8988T (cell line): ENCODE measurements around the gene TLDC2.

Experiments used
- DNase-seq: peaks from one replicate; pipeline ENCODE4 v3.0.0; 2011

Gene TLDC2

DNA sequence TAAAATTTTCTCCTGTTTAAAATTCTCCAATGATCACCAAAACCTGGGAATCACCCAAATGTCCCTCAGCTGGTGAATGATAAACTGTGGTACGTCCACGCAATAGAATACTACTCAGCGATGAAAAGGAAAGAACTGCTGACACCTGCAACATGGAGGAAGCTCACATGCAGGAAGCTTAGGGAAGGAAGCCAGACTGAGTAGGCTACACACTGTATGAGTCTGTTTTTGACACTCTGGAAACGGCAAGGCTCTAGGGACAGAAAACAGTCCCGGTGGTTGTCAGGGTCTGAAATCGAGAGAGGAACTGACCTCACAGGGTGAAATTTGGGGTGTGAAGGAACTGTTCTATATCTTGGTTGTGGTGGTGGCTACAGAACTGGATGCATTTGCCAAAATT, 25.2 kb upstream of the TLDC2 start:
- no peak for DNase-seq

DNA sequence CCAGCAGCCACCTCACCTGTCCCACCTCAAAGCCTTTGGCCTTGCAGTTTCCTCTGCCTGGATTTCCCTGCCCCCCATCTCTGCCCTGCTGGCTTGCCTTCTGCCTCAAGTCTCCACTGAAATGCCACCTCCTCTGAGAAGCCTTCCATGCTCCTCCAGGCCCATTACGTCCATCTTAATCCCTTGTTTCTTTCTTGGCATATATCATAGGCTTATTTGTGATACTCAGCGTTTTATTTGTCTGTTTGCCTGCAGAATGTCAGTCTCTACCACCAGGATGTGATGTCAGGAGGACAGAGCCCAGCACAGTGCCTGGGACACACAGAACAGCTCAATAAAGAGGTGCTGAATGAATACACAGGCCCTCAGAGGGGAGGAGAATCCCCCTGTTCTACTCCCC, 24.4 kb upstream of the TLDC2 start:
- no peak for DNase-seq

DNA sequence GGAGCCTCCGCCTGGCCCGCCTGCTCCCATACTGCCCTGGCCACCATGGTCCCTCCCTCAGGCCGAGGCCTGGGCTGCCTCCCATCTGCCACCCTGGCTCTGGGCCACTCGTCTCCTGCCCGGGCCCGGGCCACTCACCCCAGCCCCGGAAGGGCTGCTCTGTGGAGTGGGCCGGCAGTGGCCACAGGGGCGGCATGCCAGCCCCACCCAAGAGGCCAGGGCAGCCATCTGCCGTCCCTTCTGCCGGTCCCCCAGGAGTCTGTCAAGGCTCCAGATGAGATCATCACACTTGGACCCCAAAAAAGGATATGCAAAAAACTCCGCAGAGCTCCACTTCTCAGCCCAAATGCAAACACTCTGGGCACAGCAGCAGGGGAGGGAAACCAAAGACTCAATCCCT, 23.8 kb upstream of the TLDC2 start:
- no peak for DNase-seq

DNA sequence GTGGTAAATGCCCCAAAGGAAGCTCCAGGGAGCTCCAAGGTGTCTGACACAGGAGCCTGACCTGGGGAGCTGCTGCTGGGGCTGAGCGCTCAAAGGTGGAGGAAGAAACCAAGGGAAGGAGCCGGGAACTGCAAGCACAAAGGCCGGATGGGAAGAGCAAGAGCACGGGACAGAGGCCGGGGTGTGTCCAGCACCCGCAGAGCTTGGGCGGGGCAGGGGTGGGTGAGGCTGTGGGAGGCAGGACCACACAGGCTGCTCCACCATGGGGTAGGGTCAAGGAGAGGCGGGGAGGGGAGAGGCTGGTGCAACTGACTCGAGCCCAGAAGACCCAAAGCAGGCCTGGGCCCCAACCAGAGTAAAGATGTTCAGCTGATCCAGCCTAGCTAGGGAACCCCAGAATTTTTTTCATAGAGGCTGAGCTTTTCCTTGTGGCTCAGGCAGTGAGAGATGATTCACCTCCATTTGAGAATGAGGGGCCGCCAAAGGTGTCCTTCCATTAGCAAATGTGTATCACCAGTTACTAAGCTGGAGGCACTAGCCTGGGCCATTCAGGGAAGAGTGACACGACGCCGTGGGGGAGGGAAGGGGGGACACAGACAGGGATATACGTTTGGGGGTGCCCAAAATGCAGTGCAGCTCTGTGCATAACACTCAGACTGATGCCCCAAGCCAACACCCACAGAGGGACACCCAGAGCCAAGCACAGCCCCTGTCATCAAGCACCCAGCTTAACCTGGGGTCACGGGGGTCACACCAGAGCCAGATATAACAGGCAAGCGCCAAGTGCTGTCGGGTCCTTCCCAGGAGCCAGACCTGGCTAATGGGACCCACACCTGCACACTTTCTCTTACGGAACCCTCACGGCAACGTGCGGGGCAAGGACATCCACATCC, 21.3 kb upstream of the TLDC2 start:
- no peak for DNase-seq

DNA sequence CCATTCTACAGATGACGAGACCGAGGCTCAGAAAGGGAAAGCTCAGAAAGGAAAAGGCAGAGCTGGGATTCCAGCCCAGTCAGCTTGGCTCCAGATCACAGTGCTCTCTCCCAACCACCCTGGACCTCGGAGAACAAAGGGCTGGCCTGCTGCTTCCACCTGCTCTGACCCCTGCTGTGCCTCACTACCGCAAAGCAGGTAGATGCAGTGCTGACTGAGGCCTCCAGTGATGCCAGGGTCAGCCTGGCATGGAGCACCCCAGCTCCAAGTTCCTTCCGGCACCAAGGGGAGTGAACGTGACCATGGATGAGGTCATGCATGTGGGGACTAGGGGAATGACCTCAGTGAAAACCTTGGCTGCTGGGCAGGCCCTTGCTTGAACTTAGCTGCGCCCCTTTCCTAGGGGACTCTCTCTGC, 20.7 kb upstream of the TLDC2 start:
- no peak for DNase-seq

DNA sequence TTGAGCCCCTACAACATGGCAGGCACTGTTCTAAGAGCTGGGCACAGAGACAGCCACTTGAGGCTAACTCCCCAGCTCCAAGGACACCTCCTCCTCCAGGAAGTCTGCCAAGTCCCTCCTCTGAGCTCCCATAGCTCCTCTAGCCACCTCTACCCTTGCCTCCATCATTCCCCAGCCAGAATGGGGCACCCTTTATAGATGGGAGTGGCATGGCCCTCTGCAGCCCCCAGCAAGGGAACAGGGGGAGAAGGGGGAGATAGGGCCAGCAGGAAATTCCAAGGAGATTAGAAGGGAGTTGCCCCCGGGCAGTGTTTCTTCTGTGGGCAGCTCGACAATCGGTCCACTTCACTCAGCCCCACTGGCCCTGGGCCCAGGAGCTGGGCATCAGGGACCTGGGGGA, 19.7 kb upstream of the TLDC2 start:
- no peak for DNase-seq

DNA sequence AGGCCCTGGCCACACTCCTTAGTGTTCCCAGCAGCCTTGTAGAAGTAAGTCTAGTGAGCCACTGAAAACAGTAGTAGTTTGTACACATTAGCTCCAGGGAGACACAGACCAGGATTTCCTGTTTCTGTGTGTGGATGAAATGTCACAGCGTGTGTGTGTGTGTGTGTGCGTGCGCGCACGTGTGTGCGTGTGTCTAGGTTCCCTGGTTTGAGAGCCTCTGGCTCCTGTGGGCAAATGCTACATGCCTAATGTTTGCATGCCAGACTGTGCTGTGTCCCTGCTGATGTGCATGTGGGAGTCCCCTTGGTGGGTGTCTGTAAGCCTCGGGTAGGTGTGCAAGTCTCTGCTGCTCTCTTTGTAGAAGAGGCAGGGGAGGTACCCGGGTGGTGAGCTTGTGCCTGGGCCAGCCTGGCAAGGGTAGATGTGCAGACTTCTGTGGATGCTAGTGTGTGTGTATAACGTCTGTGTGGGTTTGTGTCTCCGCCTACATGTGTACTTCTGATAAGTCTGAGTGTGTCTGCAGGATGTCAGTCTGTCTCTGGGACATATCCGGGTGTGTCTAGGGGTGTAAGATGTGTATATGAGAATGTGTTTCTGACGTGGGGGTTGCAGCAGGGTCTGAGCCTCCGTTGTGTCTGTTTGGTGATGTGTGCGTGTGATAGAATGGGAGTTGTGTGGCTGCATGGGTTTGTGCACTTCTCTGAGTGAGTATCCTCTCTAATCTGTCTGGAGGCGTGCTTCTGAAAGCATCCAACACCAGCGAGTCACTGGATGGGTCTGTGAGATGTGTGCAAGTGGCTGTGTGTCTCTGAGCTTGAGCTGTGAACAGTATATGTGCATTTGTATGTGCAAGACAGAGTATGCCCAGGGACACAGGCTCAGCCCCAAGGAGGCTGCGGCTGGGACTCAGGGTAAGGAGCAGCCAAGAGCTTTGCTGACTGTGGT, 19.0 kb upstream of the TLDC2 start:
- DNase-seq = no peak

DNA sequence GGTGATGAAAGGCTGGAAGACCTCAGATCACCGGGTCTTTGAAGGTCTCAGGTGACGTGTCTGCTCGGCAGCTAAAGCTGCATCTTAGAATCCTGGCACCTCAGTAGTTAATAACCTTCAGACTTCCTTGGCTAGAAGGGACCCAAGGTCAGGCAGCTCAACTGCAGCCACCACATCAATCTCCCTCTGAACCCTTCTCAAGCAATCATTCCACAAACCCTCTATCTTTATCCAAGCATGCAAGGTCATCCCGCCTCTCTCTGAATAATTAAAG, 16.7 kb upstream of the TLDC2 start:
- no peak for DNase-seq

DNA sequence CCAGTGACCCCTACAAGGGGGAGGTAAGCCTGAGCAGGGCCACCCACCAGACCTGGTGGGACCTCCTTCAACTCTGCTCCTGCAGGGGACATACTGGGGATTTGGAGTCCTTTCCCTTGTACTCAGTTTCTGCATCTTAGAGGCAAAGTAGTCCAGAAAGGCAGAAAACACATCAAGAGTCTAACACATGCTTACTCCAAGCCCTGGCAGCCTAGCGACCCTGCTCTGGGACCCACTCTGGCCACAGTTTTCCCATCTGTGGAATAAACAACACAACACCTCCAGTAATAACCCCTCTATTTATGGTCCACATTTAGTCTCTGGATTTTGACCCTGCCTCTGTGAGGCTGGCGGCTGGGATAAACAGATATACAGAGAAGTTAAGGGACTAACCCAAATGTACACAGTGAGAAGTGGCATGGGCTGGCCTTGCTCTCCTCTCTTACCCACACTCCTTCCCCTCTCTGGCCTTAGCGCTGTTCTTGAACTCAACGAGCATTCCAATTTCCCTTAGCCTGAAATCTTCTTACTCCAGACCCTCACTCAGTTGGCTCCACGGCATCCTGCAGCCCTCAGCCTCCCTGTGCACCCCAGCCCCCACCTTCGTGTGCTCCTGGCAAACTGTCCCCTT, 16.1 kb upstream of the TLDC2 start:
- no peak for DNase-seq

DNA sequence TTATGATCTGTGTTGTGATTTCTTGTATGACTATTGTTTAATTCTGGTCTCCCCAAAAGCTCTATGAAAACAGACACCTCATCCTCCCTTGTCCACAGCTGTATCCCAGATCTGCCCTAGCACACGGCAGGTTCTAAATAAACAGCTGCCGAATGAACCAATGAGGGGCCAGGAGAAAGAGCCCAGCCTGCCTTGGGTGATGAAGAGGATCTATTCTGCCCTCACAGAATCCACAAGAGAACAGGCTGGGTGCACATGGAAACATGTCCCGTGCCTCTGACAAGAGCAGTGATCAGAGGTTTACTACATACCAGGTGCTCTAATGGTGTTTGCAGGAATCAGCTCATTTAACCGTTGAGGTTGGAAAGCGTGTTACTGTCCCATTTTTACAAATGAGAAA, 15.6 kb upstream of the TLDC2 start:
- no peak for DNase-seq

DNA sequence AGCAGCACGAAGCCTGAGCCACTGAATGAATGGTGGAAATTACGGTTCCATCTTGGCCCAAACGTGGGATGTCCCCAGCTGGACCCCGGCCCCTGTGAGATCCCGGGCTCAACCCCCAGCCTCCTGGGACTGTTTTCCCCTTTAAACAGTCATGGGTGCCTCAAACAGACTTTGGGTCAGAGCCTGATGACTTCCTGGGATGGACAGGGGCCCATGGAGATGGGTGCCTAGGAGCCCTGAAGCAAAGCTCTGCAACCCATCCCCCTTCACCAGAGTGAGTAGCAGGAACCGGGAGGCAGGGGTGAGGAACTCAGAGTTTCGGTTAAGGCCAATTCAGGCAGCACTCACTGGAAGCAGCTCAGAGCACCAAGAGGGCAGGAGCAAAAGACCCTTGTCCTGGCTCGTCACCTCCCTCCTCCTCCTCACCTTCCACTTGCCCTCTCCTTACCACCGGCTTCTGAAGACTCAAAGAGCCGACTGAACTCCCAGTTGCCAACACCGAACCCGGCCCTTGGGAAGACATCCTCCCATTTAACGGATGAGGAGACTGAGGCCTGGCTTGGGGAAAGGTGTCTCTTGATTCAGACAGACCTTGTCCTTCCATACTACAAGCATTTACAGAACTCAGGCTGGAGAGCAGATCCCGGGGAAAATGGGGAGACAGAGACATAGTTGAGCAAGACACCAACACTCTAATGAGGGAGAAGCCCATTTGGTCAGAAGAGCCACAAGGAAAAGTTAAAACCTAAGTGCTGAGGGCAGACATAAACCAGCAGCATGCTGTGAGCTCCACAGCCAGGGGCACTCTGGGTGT, 14.9 kb upstream of the TLDC2 start:
- no peak for DNase-seq

DNA sequence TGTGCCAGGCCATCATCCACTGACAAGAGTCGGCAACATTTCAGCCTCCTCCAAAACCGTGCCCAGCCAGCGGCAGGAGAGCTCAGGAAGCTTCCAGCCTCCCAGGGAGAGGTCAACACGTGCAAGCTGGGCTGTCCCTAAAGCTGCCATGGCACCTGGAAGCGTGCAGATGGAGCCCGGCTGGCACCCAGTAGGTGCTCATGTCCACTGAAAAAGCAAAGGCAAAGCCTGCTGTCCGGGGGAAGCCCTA, 14.4 kb upstream of the TLDC2 start:
- DNase-seq = no peak

DNA sequence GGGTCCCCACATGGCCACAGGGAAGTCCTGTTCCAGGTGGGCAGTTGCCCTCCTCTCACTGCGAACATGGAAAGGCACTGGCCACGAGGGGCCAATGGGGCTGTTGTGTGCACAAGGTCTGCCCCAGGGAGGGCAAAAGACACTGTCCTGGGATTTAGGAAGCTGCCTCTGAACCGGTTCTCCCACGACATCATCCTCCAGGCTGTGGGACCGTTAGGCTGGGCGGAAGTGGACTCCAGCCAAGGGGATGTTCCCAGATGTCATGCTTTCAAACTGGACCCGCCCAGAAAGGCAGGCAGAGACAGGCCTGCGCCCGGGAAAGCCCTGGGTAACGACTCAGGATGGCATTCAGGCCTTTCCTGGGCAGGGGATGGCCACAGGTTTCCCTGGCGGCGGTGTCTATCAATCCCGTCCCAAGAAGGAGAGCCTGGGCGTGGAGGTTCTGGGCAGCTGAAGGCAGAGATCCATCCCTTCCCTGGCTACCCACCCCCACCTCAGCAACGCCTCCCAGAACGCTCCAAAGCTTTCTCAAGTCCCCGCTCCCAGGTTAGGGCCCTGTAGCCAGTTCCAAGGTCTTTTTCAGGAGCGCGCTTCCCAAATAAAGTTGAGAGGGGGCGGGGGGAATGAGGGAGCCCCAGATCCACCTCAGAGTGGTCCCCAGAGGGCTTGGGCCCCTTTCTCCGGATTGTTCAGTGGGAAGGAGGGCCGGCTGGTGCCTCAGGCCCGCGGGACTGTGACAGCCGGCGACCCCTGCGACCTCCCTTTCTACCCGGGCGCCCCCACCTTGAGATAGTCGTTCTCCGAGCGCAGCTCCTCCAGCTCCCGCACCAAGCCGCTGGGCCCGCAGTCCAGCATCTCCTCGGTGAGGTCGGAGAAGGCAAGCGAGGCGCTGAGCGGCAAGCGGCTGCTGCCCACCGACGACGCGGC, 13.8 kb upstream of the TLDC2 start:
- peak; percentile 92 for DNase-seq

DNA sequence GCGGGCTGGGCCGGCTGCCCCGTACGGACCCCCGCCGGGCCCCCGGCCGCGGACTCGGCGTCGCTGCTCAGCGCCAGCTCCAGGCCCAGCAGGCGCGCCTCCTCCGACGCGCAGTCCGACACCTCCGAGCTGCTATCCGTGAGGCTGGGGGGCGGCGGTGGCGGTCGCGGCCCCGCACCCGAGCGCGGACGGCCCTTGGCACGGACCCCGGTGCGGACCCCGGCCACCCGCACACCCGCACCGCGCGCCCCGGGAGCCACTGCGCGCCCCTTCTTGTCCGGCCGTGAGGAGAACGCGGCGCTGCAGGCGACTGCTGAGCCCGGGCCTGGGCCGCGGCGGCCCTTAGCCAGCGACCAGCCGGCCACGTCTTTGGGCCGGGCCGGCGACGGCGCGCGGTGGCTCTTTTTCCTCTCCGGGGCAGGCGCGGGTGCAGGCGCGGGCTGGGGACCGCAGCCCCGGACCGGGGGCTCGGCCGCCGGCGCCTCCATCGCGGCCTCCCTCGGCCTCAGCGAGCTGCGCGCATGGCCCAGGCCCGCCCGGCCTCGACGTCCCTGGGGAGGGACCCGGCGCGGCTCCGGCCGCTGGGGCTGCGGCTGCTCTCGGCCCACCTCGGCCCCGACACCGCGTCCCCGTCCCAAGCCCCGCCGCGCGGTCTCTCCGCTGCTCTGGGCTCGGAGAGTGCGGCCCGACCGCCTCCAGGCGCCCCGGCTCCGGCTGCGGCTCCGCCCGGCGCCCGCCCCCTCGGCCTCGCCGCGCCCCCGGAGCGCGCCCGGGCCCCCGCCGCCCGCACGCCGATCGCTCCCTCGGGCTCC, 12.9 kb upstream of the TLDC2 start:
- DNase-seq = peak; percentile 94

DNA sequence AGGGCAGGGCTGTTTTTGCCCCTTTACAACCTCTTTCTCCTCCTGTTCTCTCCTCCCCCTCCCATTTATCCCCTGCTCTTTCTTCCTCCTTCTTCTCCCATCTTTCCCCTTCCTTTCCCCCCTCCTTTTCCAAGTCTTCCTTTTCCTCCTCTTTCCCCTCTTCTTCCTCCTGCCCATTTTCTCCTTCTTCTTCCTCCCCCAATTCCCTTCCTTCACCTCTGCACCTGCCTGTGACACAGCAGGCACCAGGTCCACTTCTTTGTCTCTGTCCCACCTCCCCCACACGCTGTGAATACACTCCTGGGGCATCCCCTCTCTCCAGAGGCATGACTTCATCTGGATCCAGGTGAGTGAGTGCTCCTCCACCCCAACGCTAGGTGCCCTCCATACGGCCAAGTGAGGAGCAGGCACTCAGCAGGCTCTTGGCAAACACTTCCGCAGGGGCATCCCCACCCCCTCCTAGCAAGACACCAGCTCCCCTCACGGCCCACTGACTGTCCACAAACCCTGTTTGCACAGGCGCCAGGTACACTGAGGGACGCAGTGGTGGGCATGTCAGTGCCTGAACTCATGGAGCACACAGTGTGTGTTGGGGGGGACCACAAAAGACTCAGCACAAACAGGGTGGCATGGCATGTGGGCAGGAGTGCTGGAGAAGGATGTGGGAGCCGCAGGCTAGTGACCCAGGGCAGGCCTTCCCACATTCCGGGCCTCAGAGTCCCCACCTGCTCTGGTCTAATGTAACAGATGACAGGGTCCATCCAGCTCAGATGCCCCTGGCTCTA, 10.7 kb upstream of the TLDC2 start:
- no peak for DNase-seq

DNA sequence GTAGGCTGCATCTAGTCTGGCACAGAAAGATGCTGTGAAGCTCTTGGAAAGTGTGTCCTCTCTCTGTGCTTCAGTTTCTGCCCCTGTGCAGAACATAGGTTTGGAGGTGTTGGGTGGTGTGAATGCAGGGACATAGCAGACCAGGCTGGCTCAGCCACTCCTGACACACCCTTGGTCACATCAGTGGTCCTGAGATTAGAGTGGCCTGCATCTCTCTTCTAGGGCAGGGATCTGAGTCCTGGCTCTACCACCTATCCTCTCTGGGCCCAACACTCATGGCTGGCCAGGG, 10.1 kb upstream of the TLDC2 start:
- no peak for DNase-seq

DNA sequence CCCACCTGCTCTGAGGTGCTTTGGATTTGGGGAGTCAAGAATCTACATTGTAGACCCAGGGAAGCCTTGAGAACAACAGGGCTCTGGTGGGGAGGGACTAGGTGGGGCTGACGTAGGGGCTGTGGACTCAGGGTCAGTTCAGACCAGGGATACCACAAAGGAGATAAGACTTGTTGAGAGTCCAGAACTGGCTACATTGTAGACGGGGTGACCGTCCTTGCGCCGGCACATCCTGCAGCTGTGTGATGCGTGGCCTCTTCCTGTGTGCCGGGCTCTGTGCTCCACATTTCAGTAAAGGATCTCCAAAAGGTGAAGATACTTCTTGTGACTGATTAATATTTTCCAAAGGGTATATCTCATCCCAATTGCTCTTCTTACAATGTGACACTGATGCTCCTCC, 9.8 kb upstream of the TLDC2 start:
- no peak for DNase-seq

DNA sequence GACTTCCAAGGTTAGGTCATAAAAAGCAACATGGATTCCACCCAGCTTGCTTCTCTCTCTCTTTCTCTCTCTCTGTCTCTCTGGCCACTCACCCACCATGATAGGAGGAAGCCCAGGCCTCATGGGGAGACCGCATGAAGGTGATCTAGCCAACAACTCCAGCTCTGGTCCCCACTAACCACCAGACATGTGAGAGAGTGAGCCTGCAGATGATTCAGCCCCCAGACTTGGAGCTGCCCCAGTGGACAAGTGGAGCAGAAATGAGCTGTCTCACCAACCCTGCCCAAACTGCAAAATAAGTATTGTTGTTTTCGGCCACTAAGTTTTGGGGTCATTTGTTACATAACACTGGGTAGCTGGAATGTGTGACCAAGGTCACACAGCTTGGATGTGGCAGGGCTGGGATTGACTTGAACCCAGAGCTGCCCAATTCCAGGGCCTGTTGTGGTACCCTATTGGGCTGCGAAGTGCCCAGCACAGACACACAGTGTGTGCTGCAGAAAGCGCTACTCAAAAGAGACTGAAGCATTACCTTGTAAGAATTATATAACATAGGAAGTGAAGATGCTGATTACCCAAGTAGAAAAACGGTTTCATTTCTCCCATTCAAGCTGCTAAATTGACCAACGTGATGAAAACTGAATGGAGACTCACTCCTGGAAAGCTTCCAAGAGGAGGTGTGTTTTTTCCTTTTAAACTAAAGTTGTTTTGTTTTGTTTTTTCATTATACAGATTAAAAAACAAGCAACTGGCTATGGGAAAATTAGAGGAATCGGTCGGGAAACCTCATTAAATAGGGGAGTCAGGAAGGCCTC, 9.1 kb upstream of the TLDC2 start:
- DNase-seq = no peak
